ENCODE measurements around the gene ZFAND6. TPM values are rescaled to one million over a fixed set of nuclear protein-coding genes. Genes with fewer than 3 reads are reported as not detected.

The ZFAND6 gene
- total RNA-seq, 3 donors from 2014 or later: 141 to 193 (median 159) TPM

DNA sequence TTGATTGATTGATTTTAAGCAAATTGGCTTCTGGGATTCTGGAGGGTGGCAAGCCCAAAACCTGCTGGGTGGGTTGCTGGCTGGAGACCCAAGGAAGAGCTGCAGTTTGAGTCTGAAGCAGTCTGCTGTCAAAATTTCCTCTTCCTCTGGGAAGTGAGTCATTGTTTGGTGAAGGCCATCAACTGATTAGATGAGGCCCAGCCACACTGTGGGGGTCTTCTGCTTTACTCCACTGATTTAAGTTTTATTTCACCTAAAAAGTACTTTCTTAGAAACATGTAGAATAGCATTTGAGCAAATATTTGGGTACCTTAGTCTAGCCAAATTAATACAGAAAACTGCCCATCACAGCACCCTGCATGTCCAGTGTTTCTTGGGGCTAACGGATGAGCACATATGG lies 127.1 kb downstream of the ZFAND6 start:
- TF ChIP-seq POLR2AphosphoS5 (IDR thresholded peaks at IDR 0.05): no peak
- TF ChIP-seq, protein P1, sequence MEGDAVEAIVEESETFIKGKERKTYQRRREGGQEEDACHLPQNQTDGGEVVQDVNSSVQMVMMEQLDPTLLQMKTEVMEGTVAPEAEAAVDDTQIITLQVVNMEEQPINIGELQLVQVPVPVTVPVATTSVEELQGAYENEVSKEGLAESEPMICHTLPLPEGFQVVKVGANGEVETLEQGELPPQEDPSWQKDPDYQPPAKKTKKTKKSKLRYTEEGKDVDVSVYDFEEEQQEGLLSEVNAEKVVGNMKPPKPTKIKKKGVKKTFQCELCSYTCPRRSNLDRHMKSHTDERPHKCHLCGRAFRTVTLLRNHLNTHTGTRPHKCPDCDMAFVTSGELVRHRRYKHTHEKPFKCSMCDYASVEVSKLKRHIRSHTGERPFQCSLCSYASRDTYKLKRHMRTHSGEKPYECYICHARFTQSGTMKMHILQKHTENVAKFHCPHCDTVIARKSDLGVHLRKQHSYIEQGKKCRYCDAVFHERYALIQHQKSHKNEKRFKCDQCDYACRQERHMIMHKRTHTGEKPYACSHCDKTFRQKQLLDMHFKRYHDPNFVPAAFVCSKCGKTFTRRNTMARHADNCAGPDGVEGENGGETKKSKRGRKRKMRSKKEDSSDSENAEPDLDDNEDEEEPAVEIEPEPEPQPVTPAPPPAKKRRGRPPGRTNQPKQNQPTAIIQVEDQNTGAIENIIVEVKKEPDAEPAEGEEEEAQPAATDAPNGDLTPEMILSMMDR (IDR thresholded peaks at IDR 0.05): no peak
- no peak for TF ChIP-seq POLR2A (IDR thresholded peaks at IDR 0.05)
- Histone ChIP-seq H3K36me3 (no peaks in the 10 kb centered on the region), H3K4me3 (no peak overlapping the region), H3K4me1 (no peaks in the 10 kb centered on the region), H3K27ac (no peak overlapping the region), H3K9me3 (no peaks in the 10 kb centered on the region), H3K27me3 (no peaks in the 10 kb centered on the region)
- no peak for DNase-seq (ENCODE audit: low spot score in 2 of 2)
- intact Hi-C loops (cut with DNase I; ENCODE audit: low total_unique reads): no loop called here

Other genes starting within 250 kb of the ZFAND6 start
- 10 to 100 TPM; 19.0 to 51.5 (median 30.2) TPM for gene MTHFS, start 162.7 kb upstream of the ZFAND6 start, total RNA-seq
- 10 to 100 TPM in 1 of 3 donors, 1 to 10 TPM in 2; 1.4 to 12.6 (median 1.6) TPM for gene BCL2A1, start 88.5 kb upstream of the ZFAND6 start, total RNA-seq
- gene FAH, start 93.3 kb downstream of the ZFAND6 start, total RNA-seq: 100 to 1,000 TPM in 1 of 3 donors, 10 to 100 TPM in 2; 48.8 to 164 (median 50.9) TPM
- not detected for gene CTXND1, start 192.5 kb downstream of the ZFAND6 start, total RNA-seq

All from breast epithelium (tissue), 4 donors.